NCI-H2196 (cell line): ENCODE data around the gene ZNF579.
"Not testable (repeated sequence)": the region's sequence is repeated elsewhere in the genome, so short reads cannot be mapped to it uniquely, and the experiment has no call there.

Source experiments
- DNase-seq: peaks from one replicate; lab custom pipeline; 2025; ENCODE audit not compliant: unreplicated experiment; lab: John Stamatoyannopoulos, UW

Gene ZNF579

GRCh38 chr19:55542292-55542855 is 38.3 kb downstream of the ZNF579 start:
- no peak for DNase-seq

GRCh38 chr19:55541091-55541490 is 39.6 kb downstream of the ZNF579 start:
- no peak for DNase-seq

GRCh38 chr19:55540619-55541018 is 40.0 kb downstream of the ZNF579 start:
- no peak for DNase-seq

GRCh38 chr19:55539090-55539984 is 41.3 kb downstream of the ZNF579 start:
- DNase-seq: no peak

- DNase-seq: no peak
Observed at GRCh38 chr19:55538132-55538531, 42.5 kb downstream of the ZNF579 start.

GRCh38 chr19:55537741-55538111 is 42.9 kb downstream of the ZNF579 start:
- no peak for DNase-seq

GRCh38 chr19:55536951-55537740 is 43.5 kb downstream of the ZNF579 start, which contains the start of gene SBK2:
SBK2 (minus strand) TSS chr19:55537133; CDS start chr19:55536294, 839 bp downstream.
- DNase-seq: no peak

GRCh38 chr19:55536366-55536765 is 44.3 kb downstream of the ZNF579 start:
- DNase-seq: no peak

- DNase-seq: no peak
Observed at GRCh38 chr19:55535965-55536350, 44.7 kb downstream of the ZNF579 start.

- DNase-seq: no peak
Observed at GRCh38 chr19:55535173-55535964, 45.3 kb downstream of the ZNF579 start.

- DNase-seq: not testable (repeated sequence)
Observed at GRCh38 chr19:55534280-55534679, 46.4 kb downstream of the ZNF579 start.

- no peak for DNase-seq
Observed at GRCh38 chr19:55530996-55531395, 49.7 kb downstream of the ZNF579 start.

- no peak for DNase-seq
Observed at GRCh38 chr19:55529636-55530234, 50.9 kb downstream of the ZNF579 start.

- DNase-seq: peak; percentile 60
Observed at GRCh38 chr19:55528030-55528803, 52.4 kb downstream of the ZNF579 start.

- DNase-seq: no peak
Observed at GRCh38 chr19:55527197-55528029, 53.2 kb downstream of the ZNF579 start.
